Ramos (cell line): ENCODE results near the gene HIBADH.
"Not testable (repeated sequence)": the region's sequence is repeated elsewhere in the genome, so short reads cannot be mapped to it uniquely, and the experiment has no call there.

Experiments used
- in situ Hi-C: fragments of 300-500 bp; cut with MboI; formaldehyde crosslinking; loops from one replicate; pipeline ENCODE4 v1.14.3; 2022; ENCODE audit warnings: low sequenced_read_pairs; ENCODE audit not compliant: unreplicated experiment

HIBADH gene

GRCh38 chr7:27605689-27606269, 56.9 kb downstream of the HIBADH start:
- in situ Hi-C loops = no loop called here

- in situ Hi-C loops = no loop called here
Observed at GRCh38 chr7:27605283-27605682, 57.4 kb downstream of the HIBADH start.

- in situ Hi-C loops = no loop called here
Observed at GRCh38 chr7:27603813-27604212, 58.9 kb downstream of the HIBADH start.

- in situ Hi-C loops = no loop called here
Observed at GRCh38 chr7:27602766-27603165, 59.9 kb downstream of the HIBADH start.

GRCh38 chr7:27601217-27601616, 61.5 kb downstream of the HIBADH start:
- in situ Hi-C loops = no loop called here

- in situ Hi-C loops = no loop called here
Observed at GRCh38 chr7:27600247-27600646, 62.4 kb downstream of the HIBADH start.

GRCh38 chr7:27595009-27595408, 67.7 kb downstream of the HIBADH start:
- in situ Hi-C loops = no loop called here

GRCh38 chr7:27593226-27593625, 69.5 kb downstream of the HIBADH start:
- in situ Hi-C loops = no loop called here

GRCh38 chr7:27590416-27590815, 72.3 kb downstream of the HIBADH start:
- in situ Hi-C loops = no loop called here

GRCh38 chr7:27587429-27587828, 75.3 kb downstream of the HIBADH start:
- in situ Hi-C loops = no loop called here

- in situ Hi-C loops = no loop called here
Observed at GRCh38 chr7:27586825-27587224, 75.9 kb downstream of the HIBADH start.

GRCh38 chr7:27585781-27586447, 76.8 kb downstream of the HIBADH start:
- in situ Hi-C loops = no loop called here

- in situ Hi-C loops = no loop called here
Observed at GRCh38 chr7:27581906-27582305, 80.8 kb downstream of the HIBADH start.

- in situ Hi-C loops = no loop called here
Observed at GRCh38 chr7:27581119-27581518, 81.6 kb downstream of the HIBADH start.

GRCh38 chr7:27579565-27579964, 83.1 kb downstream of the HIBADH start:
- in situ Hi-C loops = no loop called here

- in situ Hi-C loops = not testable (repeated sequence)
Observed at GRCh38 chr7:27578169-27578568, 84.5 kb downstream of the HIBADH start.

- in situ Hi-C loops = no loop called here
Observed at GRCh38 chr7:27576360-27576944, 86.2 kb downstream of the HIBADH start.

- in situ Hi-C loops = no loop called here
Observed at GRCh38 chr7:27575613-27576012, 87.1 kb downstream of the HIBADH start.

- in situ Hi-C loops = loop anchor here (25.0 kb wide), 1 partner anchor 357 kb away; the partner anchor contains the start of gene HOXA13
Observed at GRCh38 chr7:27569106-27569505, 93.6 kb downstream of the HIBADH start.

GRCh38 chr7:27567266-27567665, 95.4 kb downstream of the HIBADH start:
- in situ Hi-C loops = loop anchor here (25.0 kb wide), 1 partner anchor 355 kb away; the partner anchor contains the start of gene HOXA13

- in situ Hi-C loops = loop anchor here (25.0 kb wide), 1 partner anchor 353 kb away; the partner anchor contains the start of gene HOXA13
Observed at GRCh38 chr7:27564881-27565482, 97.7 kb downstream of the HIBADH start.
